DND-41 (cell line): Measurements from ENCODE around the gene HTR1B.

ENCODE experiments used
- ATAC-seq: fragments of 200-7000 bp; cut with Tn5 transposase; 3 replicates; pipeline ENCODE4 v1.9.1; 2021; ENCODE audit warnings: low read depth; ENCODE audit not compliant: insufficient read depth
- DNase-seq: peaks from one replicate; pipeline ENCODE4 v3.0.0-alpha.2; 2020
- H2AFZ ChIP-seq: 2 replicates; pipeline ENCODE4 v1.6.0; 2012; ENCODE audit warnings: low read depth, low read length
- H3K27ac ChIP-seq: 2 replicates; pipeline ENCODE4 v1.5.1; 2012; ENCODE audit warnings: low read length, inconsistent platforms
- H3K27me3 ChIP-seq: fragments of 200-600 bp; sonication (generic); 2 replicates; pipeline ENCODE4 v1.6.0; 2012; ENCODE audit warnings: low read length, mild to moderate bottlenecking, inconsistent platforms; ENCODE audit not compliant: insufficient read depth, poor library complexity
- H3K36me3 ChIP-seq: 2 replicates; pipeline ENCODE4 v1.5.1; 2012; ENCODE audit warnings: low read length, inconsistent platforms; ENCODE audit not compliant: insufficient read depth
- H3K4me1 ChIP-seq: 2 replicates; pipeline ENCODE4 v1.5.1; 2012; ENCODE audit warnings: mild to moderate bottlenecking, low read length; ENCODE audit not compliant: insufficient read depth
- H3K4me2 ChIP-seq: 2 replicates; pipeline ENCODE4 v1.6.0; 2012; ENCODE audit warnings: mild to moderate bottlenecking, moderate library complexity, low read length, inconsistent platforms; ENCODE audit not compliant: insufficient read depth
- H3K4me3 ChIP-seq, 2 experiments: fragments of 200-600 bp in 1 of 2; shearing (Covaris generic) in 1 of 2; 2 replicates each; pipeline ENCODE4 v1.5.1; 2012 to 2016; ENCODE audit warnings: inconsistent platforms in 2 of 2, low read length in 2 of 2, mild to moderate bottlenecking in 2 of 2, low read depth in 1 of 2, moderate library complexity in 1 of 2
- H3K79me2 ChIP-seq: 2 replicates; pipeline ENCODE4 v1.6.0; 2012; ENCODE audit warnings: low read length, inconsistent platforms; ENCODE audit not compliant: insufficient read depth
- H3K9ac ChIP-seq: 2 replicates; pipeline ENCODE4 v1.6.0; 2012; ENCODE audit warnings: low read depth, mild to moderate bottlenecking, inconsistent platforms, low read length, moderate library complexity
- H3K9me3 ChIP-seq: 2 replicates; pipeline ENCODE4 v1.5.1; 2012; ENCODE audit warnings: low read length, moderate library complexity, mild to moderate bottlenecking, inconsistent platforms; ENCODE audit not compliant: insufficient read depth, severe bottlenecking
- H4K20me1 ChIP-seq: 2 replicates; pipeline ENCODE4 v1.6.0; 2012; ENCODE audit warnings: low read length; ENCODE audit not compliant: insufficient read depth
- CTCF ChIP-seq: IDR thresholded peaks from 2 replicates; pipeline ENCODE4 v1.5.1; 2012; ENCODE audit warnings: borderline replicate concordance, low read length, moderate library complexity, mild to moderate bottlenecking; ENCODE audit not compliant: poor library complexity, severe bottlenecking; ENCODE audit errors: extremely low read depth
- EZH2 ChIP-seq: IDR thresholded peaks from 3 replicates; pipeline ENCODE4 v1.6.1; 2012; ENCODE audit warnings: borderline replicate concordance, low read depth, mild to moderate bottlenecking, moderate library complexity, low read length, inconsistent platforms; ENCODE audit not compliant: severe bottlenecking

Gene HTR1B

GRCh38 chr6:77466451-77467437 lies 3.5 kb upstream of the HTR1B start:
- H3K79me2 ChIP-seq = no peaks in the 10 kb centered on the region
- no peaks in the 10 kb centered on the region for H3K27me3 ChIP-seq
- no peak overlapping the region for H3K9ac ChIP-seq
- no peak overlapping the region for H3K4me2 ChIP-seq
- ATAC-seq (no peak), DNase-seq (no peak)
- TF ChIP-seq EZH2 (no peak), CTCF (no peak)
- peaks cover 18% of the 10 kb centered on the region for H3K9me3 ChIP-seq
- H3K36me3 ChIP-seq = no peaks in the 10 kb centered on the region
- H4K20me1 ChIP-seq = no peaks in the 10 kb centered on the region
- no peak overlapping the region for H2AFZ ChIP-seq
- no peak overlapping the region for H3K27ac ChIP-seq
- no peak overlapping the region for H3K4me3 ChIP-seq
- no peaks in the 10 kb centered on the region for H3K4me1 ChIP-seq

- ATAC-seq (no peak), DNase-seq (no peak)
- H3K4me2 ChIP-seq = no peak overlapping the region
- H3K27ac ChIP-seq = no peak overlapping the region
- H3K4me1 ChIP-seq = no peaks in the 10 kb centered on the region
- no peak overlapping the region for H3K9ac ChIP-seq
- no peak overlapping the region for H3K4me3 ChIP-seq
- H3K9me3 ChIP-seq = peaks cover 18% of the 10 kb centered on the region
- H4K20me1 ChIP-seq = no peaks in the 10 kb centered on the region
- no peaks in the 10 kb centered on the region for H3K27me3 ChIP-seq
- no peaks in the 10 kb centered on the region for H3K79me2 ChIP-seq
- no peak overlapping the region for H2AFZ ChIP-seq
- H3K36me3 ChIP-seq = no peaks in the 10 kb centered on the region
- TF ChIP-seq CTCF (no peak), EZH2 (no peak)
These were observed 2.8 kb upstream of the HTR1B start for GRCh38 chr6:77466055-77466450.

GRCh38 chr6:77464495-77464867 lies 1.2 kb upstream of the HTR1B start:
- Histone ChIP-seq H2AFZ (no peak overlapping the region), H3K36me3 (no peaks in the 10 kb centered on the region), H3K4me2 (no peak overlapping the region), H3K27me3 (no peaks in the 10 kb centered on the region), H3K4me3 (no peak overlapping the region), H3K27ac (no peak overlapping the region), H3K4me1 (no peaks in the 10 kb centered on the region), H3K9me3 (peaks cover 18% of the 10 kb centered on the region), H3K79me2 (no peaks in the 10 kb centered on the region), H4K20me1 (no peaks in the 10 kb centered on the region), H3K9ac (no peak overlapping the region)
- TF ChIP-seq EZH2 = no peak
- TF ChIP-seq CTCF = no peak
- ATAC-seq (no peak), DNase-seq (no peak)
